CD8-positive, alpha-beta memory T cell (primary cell): ENCODE data around the gene ERMARD. TPM values are rescaled to one million over a fixed set of nuclear protein-coding genes. Genes with fewer than 3 reads are reported as not detected.
A peak's percentile ranks its signal among the peaks of the same experiment; 100 is the strongest.

ENCODE experiments used
- CTCF ChIA-PET: fragments of 350-600 bp; sonication (Branson Sonifier 250); formaldehyde crosslinking; loops from one replicate; lab custom pipeline; 2021; ENCODE audit warnings: antibody characterized with exemption; lab: Charles Lee
- POLR2A ChIA-PET: fragments of 350-600 bp; sonication (Branson Sonifier 250); formaldehyde crosslinking; loops from one replicate; lab custom pipeline; 2021; ENCODE audit warnings: antibody characterized with exemption; lab: Charles Lee
- DNase-seq, 5 donors: peaks; one replicate each; pipeline versions ENCODE4 v3.0.0 to v3.0.0-alpha.2; 2020 to 2022; ENCODE audit warnings: mixed read lengths in 1 of 5
- H3K27ac ChIP-seq: one replicate; pipeline ENCODE4 v1.7.0; 2013; ENCODE audit warnings: low read depth, mild to moderate bottlenecking, low read length, moderate library complexity
- H3K27me3 ChIP-seq: 2 replicates; pipeline ENCODE4 v1.7.0; 2013; ENCODE audit warnings: low read length, mild to moderate bottlenecking; ENCODE audit not compliant: insufficient read depth, poor library complexity, severe bottlenecking
- H3K36me3 ChIP-seq: 2 replicates; pipeline ENCODE4 v1.7.0; 2013; ENCODE audit warnings: mild to moderate bottlenecking, low read length, moderate library complexity; ENCODE audit not compliant: insufficient read depth
- H3K4me1 ChIP-seq: 2 replicates; pipeline ENCODE4 v1.7.0; 2013; ENCODE audit warnings: mild to moderate bottlenecking, low read length, moderate library complexity; ENCODE audit not compliant: insufficient read depth
- H3K4me3 ChIP-seq: 2 replicates; pipeline ENCODE4 v1.7.0; 2013; ENCODE audit warnings: mild to moderate bottlenecking, low read length
- H3K9me3 ChIP-seq: 2 replicates; pipeline ENCODE4 v1.7.0; 2013; ENCODE audit warnings: mild to moderate bottlenecking, low read length
- H3K27ac Mint-ChIP-seq, 8 donors: one replicate each; pipeline ENCODE4 v1.8.0; 2020 to 2021; ENCODE audit warnings: mixed read lengths in 8 of 8, mild to moderate bottlenecking in 6 of 8, inconsistent platforms in 3 of 8, moderate library complexity in 3 of 8
- H3K27me3 Mint-ChIP-seq, 2 donors: one replicate each; pipeline ENCODE4 v1.8.0; 2020 to 2021; ENCODE audit warnings: mixed read lengths in 2 of 2, mild to moderate bottlenecking in 1 of 2, moderate library complexity in 1 of 2
- H3K36me3 Mint-ChIP-seq, 3 donors: one replicate each; pipeline ENCODE4 v1.8.0; 2020 to 2021; ENCODE audit warnings: mixed read lengths in 3 of 3, inconsistent platforms in 1 of 3, mild to moderate bottlenecking in 1 of 3
- H3K4me1 Mint-ChIP-seq, 3 donors: one replicate each; pipeline ENCODE4 v1.8.0; 2020 to 2021; ENCODE audit warnings: mixed read lengths in 3 of 3, inconsistent platforms in 1 of 3, mild to moderate bottlenecking in 1 of 3
- H3K4me3 Mint-ChIP-seq, 7 donors: one replicate each; pipeline ENCODE4 v1.8.0; 2020 to 2021; ENCODE audit warnings: mixed read lengths in 7 of 7, mild to moderate bottlenecking in 6 of 7, moderate library complexity in 4 of 7, inconsistent platforms in 2 of 7
- H3K9me3 Mint-ChIP-seq, 5 donors: one replicate each; pipeline ENCODE4 v1.8.0; 2020 to 2022; ENCODE audit warnings: mixed read lengths in 5 of 5, mild to moderate bottlenecking in 3 of 5, moderate library complexity in 2 of 5, inconsistent platforms in 1 of 5
- polyA plus RNA-seq: library from polyadenylated mRNA; unstranded; fragments of 300-500 nt; fragmentation: Illumina TruSeq; gene quantifications from one replicate; pipeline ENCODE4 v1.2.3, GENCODE V29; 2021
- total RNA-seq, 2 experiments: library from RNA; stranded (reverse); gene quantifications; one replicate each; pipeline ENCODE4 v1.2.3, GENCODE V29; 2021

The ERMARD gene
- total and polyA plus RNA-seq, 3 experiments from 2014 or later: 12.1 to 27.9 (median 26.2) TPM

- Histone ChIP-seq H3K36me3 (no peaks in the 10 kb centered on the region), H3K4me1 (peaks cover 59% of the 10 kb centered on the region), H3K27me3 (no peaks in the 10 kb centered on the region), H3K27ac (no peak overlapping the region), H3K9me3 (peaks cover 4% of the 10 kb centered on the region), H3K4me3 (no peak overlapping the region)
- Mint-ChIP-seq H3K4me1 (peaks cover 50 to 58% (median 53%) of the 10 kb centered on the region in 3 donors), H3K27ac (peak overlapping the region in 3 of 8 donors; percentile 17 to 52 (median 24)), H3K9me3 (peaks cover 0 to 9% (median 5%) of the 10 kb centered on the region in 5 donors), H3K4me3 (peak overlapping the region in 5 of 7 donors; percentile 0 to 52 (median 2)), H3K27me3 (peaks cover 6 to 17% of the 10 kb centered on the region in 2 donors), H3K36me3 (no peaks in the 10 kb centered on the region)
- DNase-seq: no peak
- CTCF ChIA-PET: interaction anchor here (1.4 to 6.9 kb wide), 5 partner anchors 11 to 713 kb away, joined by 3 to 60 read pairs (median 8); no protein-coding TSS in a partner anchor
- POLR2A ChIA-PET: interaction anchor here (0.7 to 1.0 kb wide), 2 partner anchors 10 to 12 kb away, joined by 3 to 10 read pairs; no protein-coding TSS in a partner anchor
Measured at GRCh38 chr6:169804427-169804826, 53.0 kb downstream of the ERMARD start.

GRCh38 chr6:169805242-169805838 lies 53.9 kb downstream of the ERMARD start:
- CTCF ChIA-PET: interaction anchor here (1.8 to 6.9 kb wide), 3 partner anchors 16 to 712 kb away, joined by 4 to 60 read pairs (median 8); no protein-coding TSS in a partner anchor
- Mint-ChIP-seq H3K36me3 (no peaks in the 10 kb centered on the region), H3K9me3 (peaks cover 0 to 9% (median 5%) of the 10 kb centered on the region in 5 donors), H3K27ac (peak overlapping the region in 6 of 8 donors; percentile 2 to 62 (median 18)), H3K27me3 (peaks cover 6 to 11% of the 10 kb centered on the region in 2 donors), H3K4me3 (peak overlapping the region in 3 of 7 donors; percentile 0 to 6 (median 1)), H3K4me1 (peaks cover 53 to 66% (median 57%) of the 10 kb centered on the region in 3 donors)
- peaks cover 4% of the 10 kb centered on the region for H3K9me3 ChIP-seq
- H3K27ac ChIP-seq: no peak overlapping the region
- peaks cover 59% of the 10 kb centered on the region for H3K4me1 ChIP-seq
- DNase-seq: peak in 1 of 5 donors; percentile 24
- POLR2A ChIA-PET: no interaction called here
- H3K4me3 ChIP-seq: no peak overlapping the region
- no peaks in the 10 kb centered on the region for H3K27me3 ChIP-seq
- H3K36me3 ChIP-seq: no peaks in the 10 kb centered on the region

GRCh38 chr6:169806701-169807100 lies 55.3 kb downstream of the ERMARD start:
- H3K27ac ChIP-seq: no peak overlapping the region
- ChIA-PET CTCF (interaction anchor here (1.0 to 6.9 kb wide), 4 partner anchors 9 to 25 kb away, joined by 3 to 60 read pairs (median 4); no protein-coding TSS in a partner anchor), POLR2A (no interaction called here)
- H3K4me1 ChIP-seq: peaks cover 59% of the 10 kb centered on the region
- H3K4me1 Mint-ChIP-seq: peaks cover 53 to 69% (median 57%) of the 10 kb centered on the region in 3 donors
- H3K36me3 Mint-ChIP-seq: no peaks in the 10 kb centered on the region
- no peaks in the 10 kb centered on the region for H3K36me3 ChIP-seq
- peaks cover 2 to 8% of the 10 kb centered on the region in 2 donors for H3K27me3 Mint-ChIP-seq
- peak overlapping the region in 5 of 7 donors; percentile 1 to 49 (median 14) for H3K4me3 Mint-ChIP-seq
- DNase-seq: peak in 2 of 5 donors; percentile 59 to 72
- no peaks in the 10 kb centered on the region for H3K27me3 ChIP-seq
- H3K4me3 ChIP-seq: no peak overlapping the region
- peaks cover 4% of the 10 kb centered on the region for H3K9me3 ChIP-seq
- peaks cover 0 to 9% (median 5%) of the 10 kb centered on the region in 5 donors for H3K9me3 Mint-ChIP-seq
- H3K27ac Mint-ChIP-seq: peak overlapping the region in 7 of 8 donors; percentile 35 to 83 (median 55)

- DNase-seq: peak in 2 of 5 donors; percentile 40 to 59
- Mint-ChIP-seq H3K4me1 (peaks cover 53 to 69% (median 57%) of the 10 kb centered on the region in 3 donors), H3K9me3 (peaks cover 0 to 9% (median 5%) of the 10 kb centered on the region in 5 donors), H3K36me3 (no peaks in the 10 kb centered on the region), H3K27me3 (peaks cover 2 to 12% of the 10 kb centered on the region in 2 donors), H3K27ac (peak overlapping the region; percentile 35 to 89 (median 58)), H3K4me3 (peak overlapping the region in 3 of 7 donors; percentile 23 to 53 (median 33))
- ChIA-PET CTCF (interaction anchor here (1.0 to 6.9 kb wide), 4 partner anchors 9 to 24 kb away, joined by 3 to 60 read pairs (median 4); no protein-coding TSS in a partner anchor), POLR2A (no interaction called here)
- H3K27me3 ChIP-seq: no peaks in the 10 kb centered on the region
- H3K9me3 ChIP-seq: peaks cover 4% of the 10 kb centered on the region
- peaks cover 59% of the 10 kb centered on the region for H3K4me1 ChIP-seq
- H3K27ac ChIP-seq: no peak overlapping the region
- H3K36me3 ChIP-seq: no peaks in the 10 kb centered on the region
- no peak overlapping the region for H3K4me3 ChIP-seq
Measured at GRCh38 chr6:169807229-169807628, 55.8 kb downstream of the ERMARD start.

GRCh38 chr6:169807699-169808607 lies 56.5 kb downstream of the ERMARD start:
- Histone ChIP-seq H3K27me3 (no peaks in the 10 kb centered on the region), H3K27ac (no peak overlapping the region), H3K9me3 (peaks cover 4% of the 10 kb centered on the region), H3K4me3 (no peak overlapping the region), H3K4me1 (peaks cover 56% of the 10 kb centered on the region), H3K36me3 (no peaks in the 10 kb centered on the region)
- peak overlapping the region in 4 of 7 donors; percentile 2 to 53 (median 22) for H3K4me3 Mint-ChIP-seq
- peaks cover 50 to 66% (median 55%) of the 10 kb centered on the region in 3 donors for H3K4me1 Mint-ChIP-seq
- H3K27me3 Mint-ChIP-seq: peaks cover 1 to 12% of the 10 kb centered on the region in 2 donors
- no peaks in the 10 kb centered on the region for H3K36me3 Mint-ChIP-seq
- H3K9me3 Mint-ChIP-seq: peaks cover 0 to 9% (median 5%) of the 10 kb centered on the region in 5 donors
- H3K27ac Mint-ChIP-seq: peak overlapping the region; percentile 0 to 89 (median 52)
- ChIA-PET POLR2A (no interaction called here), CTCF (interaction anchor here (1.1 to 6.9 kb wide), 3 partner anchors 8 to 24 kb away, joined by 3 to 60 read pairs (median 4); no protein-coding TSS in a partner anchor)
- no peak for DNase-seq

- Mint-ChIP-seq H3K36me3 (no peaks in the 10 kb centered on the region), H3K4me1 (peaks cover 44 to 59% (median 48%) of the 10 kb centered on the region in 3 donors), H3K9me3 (peaks cover 0 to 9% (median 5%) of the 10 kb centered on the region in 5 donors), H3K27me3 (peaks cover 1 to 18% of the 10 kb centered on the region in 2 donors), H3K4me3 (no peak overlapping the region), H3K27ac (no peak overlapping the region)
- DNase-seq: no peak
- ChIA-PET CTCF (no interaction called here), POLR2A (no interaction called here)
- H3K4me1 ChIP-seq: peaks cover 50% of the 10 kb centered on the region
- H3K27ac ChIP-seq: no peak overlapping the region
- H3K9me3 ChIP-seq: peaks cover 4% of the 10 kb centered on the region
- H3K4me3 ChIP-seq: no peak overlapping the region
- H3K36me3 ChIP-seq: no peaks in the 10 kb centered on the region
- no peaks in the 10 kb centered on the region for H3K27me3 ChIP-seq
Measured at GRCh38 chr6:169808608-169808967, 57.2 kb downstream of the ERMARD start.

GRCh38 chr6:169809386-169809785 lies 58.0 kb downstream of the ERMARD start:
- no peak for DNase-seq
- no peaks in the 10 kb centered on the region for H3K36me3 Mint-ChIP-seq
- H3K4me1 Mint-ChIP-seq: peaks cover 36 to 51% (median 40%) of the 10 kb centered on the region in 3 donors
- peaks cover 42% of the 10 kb centered on the region for H3K4me1 ChIP-seq
- H3K27me3 Mint-ChIP-seq: peaks cover 1 to 14% of the 10 kb centered on the region in 2 donors
- no peak overlapping the region for H3K27ac Mint-ChIP-seq
- no peaks in the 10 kb centered on the region for H3K27me3 ChIP-seq
- peaks cover 4% of the 10 kb centered on the region for H3K9me3 ChIP-seq
- H3K4me3 ChIP-seq: no peak overlapping the region
- H3K27ac ChIP-seq: no peak overlapping the region
- no peak overlapping the region for H3K4me3 Mint-ChIP-seq
- H3K36me3 ChIP-seq: no peaks in the 10 kb centered on the region
- H3K9me3 Mint-ChIP-seq: peaks cover 0 to 9% (median 5%) of the 10 kb centered on the region in 5 donors
- ChIA-PET CTCF (no interaction called here), POLR2A (no interaction called here)
